ENCODE measurements around the gene PSAPL1.

The PSAPL1 gene

GRCh38 chr4:7381890-7382633 lies 52.7 kb downstream of the PSAPL1 start:
- DNase-seq (ENCODE audit: low spot score): no peak

DNA sequence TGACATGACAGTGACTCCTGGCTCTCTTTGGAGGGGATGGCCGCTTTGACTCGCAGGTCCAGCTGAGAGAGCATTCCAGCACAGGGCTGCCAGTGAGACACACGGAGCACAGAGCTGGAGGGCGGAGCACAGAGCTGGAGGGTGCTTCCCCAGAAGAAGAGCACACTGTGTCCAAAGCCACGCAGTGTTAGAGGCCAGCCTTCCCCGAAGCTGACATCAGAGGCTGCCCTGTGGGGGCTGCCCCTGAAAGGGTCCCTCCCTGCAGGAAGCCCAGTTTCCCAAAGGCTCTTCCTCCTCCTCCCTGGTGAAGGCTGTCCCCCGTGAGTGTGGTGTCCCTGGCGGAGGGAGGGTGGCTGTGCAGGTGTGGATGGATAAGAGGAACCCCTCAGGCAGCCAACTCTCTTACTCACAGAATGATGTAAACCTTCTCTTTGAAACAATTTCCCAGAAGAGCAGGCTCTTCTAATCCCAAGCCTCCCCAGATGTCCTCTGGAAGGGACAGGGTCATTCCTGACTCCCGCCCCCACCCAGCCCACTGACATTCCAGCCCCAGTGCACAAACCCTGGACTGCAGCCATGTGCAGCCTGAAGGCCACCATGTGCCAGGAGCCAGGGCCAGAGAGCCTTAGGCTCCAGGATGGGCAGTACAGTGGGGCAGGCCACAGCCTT lies 53.4 kb downstream of the PSAPL1 start:
- no peak for DNase-seq (ENCODE audit: low spot score)
